Hepatocyte (in vitro differentiated cells): ENCODE measurements around the gene USP49. TPM values are rescaled to one million over a fixed set of nuclear protein-coding genes. Genes with fewer than 3 reads are reported as not detected.

Experiments used
- DNase-seq: peaks from one replicate; pipeline ENCODE4 v3.0.0-alpha.2; 2016; ENCODE audit warnings: low spot score
- H2AFZ ChIP-seq: fragments of 200-600 bp; sonication (generic); 2 replicates; pipeline ENCODE4 v1.6.0; 2016; ENCODE audit warnings: antibody characterized with exemption, mild to moderate bottlenecking
- H3K27ac ChIP-seq: fragments of 200-600 bp; sonication (generic); 2 replicates; pipeline ENCODE4 v1.5.1; 2016; ENCODE audit warnings: mild to moderate bottlenecking
- H3K27me3 ChIP-seq: fragments of 200-600 bp; sonication (generic); 2 replicates; pipeline ENCODE4 v1.6.1; 2016
- H3K36me3 ChIP-seq: fragments of 200-600 bp; sonication (generic); replicated peaks from 2 replicates; pipeline ENCODE4 v1.5.1; 2016; ENCODE audit warnings: low read depth; ENCODE audit not compliant: insufficient read depth
- H3K4me1 ChIP-seq: fragments of 200-600 bp; sonication (generic); 2 replicates; pipeline ENCODE4 v1.5.1; 2016; ENCODE audit warnings: mild to moderate bottlenecking, moderate library complexity; ENCODE audit not compliant: insufficient read depth
- H3K4me2 ChIP-seq: fragments of 200-600 bp; sonication (generic); 2 replicates; pipeline ENCODE4 v1.6.0; 2016
- H3K4me3 ChIP-seq: fragments of 200-600 bp; sonication (generic); 2 replicates; pipeline ENCODE4 v1.5.1; 2016; ENCODE audit warnings: mild to moderate bottlenecking
- H3K79me2 ChIP-seq: fragments of 200-600 bp; sonication (generic); 2 replicates; pipeline ENCODE4 v1.6.0; 2017; ENCODE audit warnings: mild to moderate bottlenecking
- H3K9me2 ChIP-seq: fragments of 200-600 bp; sonication (generic); replicated peaks from 2 replicates; pipeline ENCODE4 v1.6.0; 2017; ENCODE audit warnings: mild to moderate bottlenecking; ENCODE audit not compliant: insufficient read depth
- H3K9me3 ChIP-seq: fragments of 200-600 bp; sonication (generic); 2 replicates; pipeline ENCODE4 v1.5.1; 2016; ENCODE audit warnings: low read depth, mild to moderate bottlenecking
- H4K20me1 ChIP-seq: fragments of 200-600 bp; sonication (generic); 2 replicates; pipeline ENCODE4 v1.6.0; 2016; ENCODE audit warnings: mild to moderate bottlenecking; ENCODE audit not compliant: insufficient read depth, poor library complexity, severe bottlenecking
- EZH2 ChIP-seq: fragments of 200-600 bp; sonication (generic); IDR thresholded peaks from 2 replicates; pipeline ENCODE4 v1.6.1; 2016; ENCODE audit warnings: antibody characterized with exemption, mild to moderate bottlenecking, borderline replicate concordance
- EZH2phosphoT487 ChIP-seq: fragments of 200-600 bp; sonication (generic); IDR thresholded peaks from one replicate; pipeline ENCODE4 v1.6.1; 2018; ENCODE audit warnings: antibody characterized with exemption, mild to moderate bottlenecking, low read depth, moderate library complexity; ENCODE audit not compliant: unreplicated experiment, severe bottlenecking
- WGBS: methylation state at CpG from one replicate; pipeline ENCODE4 v1.1.6; 2016; ENCODE audit warnings: low lambda C conversion rate; ENCODE audit errors: missing lambda C conversion rate; 5-methylcytosine and 5-hydroxymethylcytosine counted together
- polyA plus RNA-seq: library from polyadenylated mRNA; unstranded; fragments of >200 nt; fragmentation: Nextera tagmentation; extraction: Ambion mirVana; gene quantifications from 2 replicates; pipeline ENCODE4 v1.2.1, GENCODE V29; 2016
- total RNA-seq: library from RNA; depleted of rRNA; stranded (reverse); fragments of >200 nt; gene quantifications from 2 replicates; pipeline ENCODE4 v1.2.3, GENCODE V29; 2014
- TF ChIP-seq, protein P1 (sequence below): fragments of 200-600 bp; sonication (generic); IDR thresholded peaks from 2 replicates; pipeline ENCODE4 v1.5.1; 2016; ENCODE audit warnings: antibody characterized with exemption, mild to moderate bottlenecking; ENCODE audit not compliant: poor library complexity

Gene USP49
- total and polyA plus RNA-seq, 2 experiments from 2014 or later: 1.0 to 2.4 TPM

DNA sequence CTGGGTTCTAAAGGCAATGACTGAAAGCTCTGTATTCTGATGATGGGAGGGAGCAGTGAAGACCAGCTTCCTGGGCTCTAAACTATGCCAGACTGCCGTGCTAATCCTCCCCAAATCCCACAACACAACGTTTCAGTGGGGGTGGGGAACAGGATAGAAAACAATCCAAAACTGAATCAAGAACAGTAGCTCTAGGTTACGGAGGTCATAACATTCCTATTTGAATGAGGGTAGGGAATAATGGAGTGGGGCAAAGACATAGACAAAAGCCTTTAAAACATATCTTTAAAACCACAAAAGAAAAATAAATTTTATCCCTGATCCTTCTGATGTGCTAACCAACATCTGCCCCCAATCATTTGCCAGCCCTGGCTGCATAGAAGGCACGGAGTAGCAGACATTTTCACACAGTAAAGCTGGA, 7.8 kb downstream of the USP49 start:
- H3K4me1 ChIP-seq: no peaks in the 10 kb centered on the region
- H3K4me2 ChIP-seq: no peak overlapping the region
- DNase-seq: no peak
- H3K4me3 ChIP-seq: no peak overlapping the region
- 36% methylated on average over 4 of the region's 4 CpGs for WGBS
- H3K27me3 ChIP-seq: no peaks in the 10 kb centered on the region
- TF ChIP-seq EZH2phosphoT487 (no peak), EZH2 (no peak)
- TF ChIP-seq, protein P1, sequence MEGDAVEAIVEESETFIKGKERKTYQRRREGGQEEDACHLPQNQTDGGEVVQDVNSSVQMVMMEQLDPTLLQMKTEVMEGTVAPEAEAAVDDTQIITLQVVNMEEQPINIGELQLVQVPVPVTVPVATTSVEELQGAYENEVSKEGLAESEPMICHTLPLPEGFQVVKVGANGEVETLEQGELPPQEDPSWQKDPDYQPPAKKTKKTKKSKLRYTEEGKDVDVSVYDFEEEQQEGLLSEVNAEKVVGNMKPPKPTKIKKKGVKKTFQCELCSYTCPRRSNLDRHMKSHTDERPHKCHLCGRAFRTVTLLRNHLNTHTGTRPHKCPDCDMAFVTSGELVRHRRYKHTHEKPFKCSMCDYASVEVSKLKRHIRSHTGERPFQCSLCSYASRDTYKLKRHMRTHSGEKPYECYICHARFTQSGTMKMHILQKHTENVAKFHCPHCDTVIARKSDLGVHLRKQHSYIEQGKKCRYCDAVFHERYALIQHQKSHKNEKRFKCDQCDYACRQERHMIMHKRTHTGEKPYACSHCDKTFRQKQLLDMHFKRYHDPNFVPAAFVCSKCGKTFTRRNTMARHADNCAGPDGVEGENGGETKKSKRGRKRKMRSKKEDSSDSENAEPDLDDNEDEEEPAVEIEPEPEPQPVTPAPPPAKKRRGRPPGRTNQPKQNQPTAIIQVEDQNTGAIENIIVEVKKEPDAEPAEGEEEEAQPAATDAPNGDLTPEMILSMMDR: no peak
- H3K9me2 ChIP-seq: no peaks in the 10 kb centered on the region
- H3K9me3 ChIP-seq: no peaks in the 10 kb centered on the region
- H2AFZ ChIP-seq: no peak overlapping the region
- no peak overlapping the region for H3K27ac ChIP-seq
- H3K79me2 ChIP-seq: no peaks in the 10 kb centered on the region
- no peaks in the 10 kb centered on the region for H3K36me3 ChIP-seq
- H4K20me1 ChIP-seq: no peaks in the 10 kb centered on the region

DNA sequence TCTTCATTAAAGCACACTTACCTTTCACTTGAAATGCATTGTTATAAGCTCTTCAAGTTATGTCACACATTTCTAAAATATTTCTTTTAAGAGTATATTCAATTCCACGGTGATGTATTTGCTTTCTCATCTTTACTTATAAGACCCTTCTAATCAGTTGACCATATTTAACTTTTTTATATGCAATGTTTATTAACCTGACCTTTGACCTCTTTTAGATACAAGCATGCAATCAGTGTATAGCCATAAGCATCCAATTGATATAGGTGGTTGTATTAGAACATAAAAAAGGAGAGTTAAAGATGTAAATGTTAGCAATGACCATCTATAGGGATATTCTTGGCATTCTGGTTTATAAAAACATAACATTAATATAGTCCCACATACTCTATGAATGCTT, 9.2 kb downstream of the USP49 start:
- no peaks in the 10 kb centered on the region for H4K20me1 ChIP-seq
- H3K9me3 ChIP-seq: no peaks in the 10 kb centered on the region
- no peak overlapping the region for H3K4me2 ChIP-seq
- no peaks in the 10 kb centered on the region for H3K27me3 ChIP-seq
- H3K4me3 ChIP-seq: no peak overlapping the region
- H3K36me3 ChIP-seq: no peaks in the 10 kb centered on the region
- no peak for TF ChIP-seq EZH2phosphoT487
- TF ChIP-seq, protein P1: no peak
- no peak for TF ChIP-seq EZH2
- no peaks in the 10 kb centered on the region for H3K4me1 ChIP-seq
- DNase-seq: no peak
- 100% methylated on average over 1 of the region's 1 CpG for WGBS
- no peak overlapping the region for H3K27ac ChIP-seq
- no peak overlapping the region for H2AFZ ChIP-seq
- no peaks in the 10 kb centered on the region for H3K79me2 ChIP-seq
- no peaks in the 10 kb centered on the region for H3K9me2 ChIP-seq

DNA sequence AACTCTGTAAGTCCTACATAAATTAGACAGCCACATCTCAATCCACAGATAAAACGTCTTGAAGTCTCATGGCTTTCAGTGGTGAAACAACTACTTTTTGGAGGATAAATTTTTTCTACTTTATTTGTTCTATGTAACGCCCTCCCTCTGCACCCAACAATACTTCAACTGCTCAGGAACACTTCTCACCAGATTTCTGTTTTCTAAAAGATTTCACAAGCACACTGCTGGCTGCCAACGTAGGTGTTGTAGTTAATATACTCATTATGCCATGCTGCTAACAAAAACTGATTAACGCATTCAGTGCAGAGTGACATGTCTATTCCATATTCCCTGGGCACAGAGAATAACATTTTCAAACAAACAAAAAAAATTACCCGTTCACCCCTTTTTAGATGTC, 10.2 kb downstream of the USP49 start:
- Histone ChIP-seq H2AFZ (no peak overlapping the region), H3K4me2 (no peak overlapping the region), H4K20me1 (no peaks in the 10 kb centered on the region), H3K4me1 (no peaks in the 10 kb centered on the region), H3K79me2 (no peaks in the 10 kb centered on the region), H3K27me3 (no peaks in the 10 kb centered on the region), H3K36me3 (no peaks in the 10 kb centered on the region), H3K4me3 (no peak overlapping the region), H3K27ac (no peak overlapping the region), H3K9me2 (no peaks in the 10 kb centered on the region), H3K9me3 (no peaks in the 10 kb centered on the region)
- TF ChIP-seq, protein P1: no peak
- no peak for TF ChIP-seq EZH2phosphoT487
- no peak for TF ChIP-seq EZH2
- WGBS: 93% methylated on average over 5 of the region's 5 CpGs
- DNase-seq: no peak

DNA sequence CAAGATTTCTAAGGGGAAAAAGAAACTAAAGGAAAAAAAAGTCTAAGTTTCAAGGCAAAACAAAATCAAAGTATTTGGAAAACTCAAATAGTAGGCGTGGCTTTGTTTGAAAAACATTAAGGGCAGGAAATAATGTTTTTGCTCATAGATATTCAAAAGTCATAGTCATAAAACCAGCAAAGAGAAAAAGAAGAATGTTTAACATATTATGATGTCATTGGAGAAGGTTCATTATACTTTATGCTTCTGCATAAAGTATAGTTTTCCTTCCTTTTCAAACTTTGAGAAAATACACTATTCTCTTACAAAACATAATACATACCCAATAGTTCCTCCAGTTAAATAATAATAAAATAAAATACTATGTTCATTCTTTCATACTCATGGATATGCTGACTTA, 13.7 kb downstream of the USP49 start:
- Histone ChIP-seq H3K4me1 (no peaks in the 10 kb centered on the region), H3K79me2 (no peaks in the 10 kb centered on the region), H3K9me2 (no peaks in the 10 kb centered on the region), H3K9me3 (no peaks in the 10 kb centered on the region), H3K36me3 (no peaks in the 10 kb centered on the region), H3K27ac (no peak overlapping the region), H3K4me2 (no peak overlapping the region), H2AFZ (no peak overlapping the region), H4K20me1 (no peaks in the 10 kb centered on the region), H3K4me3 (no peak overlapping the region), H3K27me3 (no peaks in the 10 kb centered on the region)
- TF ChIP-seq EZH2phosphoT487 (no peak), EZH2 (no peak)
- TF ChIP-seq, protein P1: no peak
- 95% methylated on average over 1 of the region's 1 CpG for WGBS
- no peak for DNase-seq
